Liver (tissue), 2 donors: Measurements from ENCODE around the gene STK38L.

Experiments
- CTCF ChIP-seq: fragments of 150-350 bp; IDR thresholded peaks from 2 replicates; pipeline ENCODE4 v1.5.1; 2017; ENCODE audit warnings: improper control_type of control experiment, low read depth, low read length; ENCODE audit not compliant: missing input control
- REST ChIP-seq: IDR thresholded peaks from 2 replicates; pipeline ENCODE4 v1.6.1; 2016; ENCODE audit warnings: antibody characterized with exemption, mild to moderate bottlenecking
- TF ChIP-seq, protein P1 (sequence below): IDR thresholded peaks from 2 replicates; pipeline ENCODE4 v1.6.1; 2016; ENCODE audit warnings: antibody characterized with exemption
- donor health status: healthy.

- no peak for TF ChIP-seq CTCF
- TF ChIP-seq, protein P1, sequence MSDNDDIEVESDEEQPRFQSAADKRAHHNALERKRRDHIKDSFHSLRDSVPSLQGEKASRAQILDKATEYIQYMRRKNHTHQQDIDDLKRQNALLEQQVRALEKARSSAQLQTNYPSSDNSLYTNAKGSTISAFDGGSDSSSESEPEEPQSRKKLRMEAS: no peak
- no peak for TF ChIP-seq REST
These were observed 53.5 kb downstream of the STK38L start for GRCh38 chr12:27297566-27297965.
